PFSK-1 (cell line): ENCODE data around the gene GMEB2.

ENCODE experiments used
- FOXP2 ChIP-seq: optimal IDR thresholded peaks from 2 replicates; pipeline ENCODE3; 2011; ENCODE audit warnings: borderline replicate concordance, control low read depth, inconsistent platforms; ENCODE audit not compliant: insufficient read depth; ENCODE audit errors: extremely low read length, extremely low read depth
- POLR2AphosphoS5 ChIP-seq: IDR thresholded peaks from 2 replicates; pipeline ENCODE4 v1.6.1; 2012; ENCODE audit warnings: low read depth, mild to moderate bottlenecking, control low read depth, low read length, moderate library complexity
- REST ChIP-seq, 2 experiments: IDR thresholded peaks; 2 replicates each; pipeline versions ENCODE4 v1.6.1 to v1.8.0; 2011 to 2012; ENCODE audit warnings: low read depth in 2 of 2, low read length in 2 of 2, control low read depth in 1 of 2, inconsistent platforms in 1 of 2, mild to moderate bottlenecking in 1 of 2, moderate library complexity in 1 of 2; ENCODE audit not compliant: insufficient read depth in 1 of 2
- SIN3A ChIP-seq: IDR thresholded peaks from 2 replicates; pipeline ENCODE4 v1.6.1; 2012; ENCODE audit warnings: mild to moderate bottlenecking, low read length, moderate library complexity, borderline replicate concordance; ENCODE audit not compliant: insufficient read depth
- TAF1 ChIP-seq: IDR thresholded peaks from 2 replicates; pipeline ENCODE4 v1.6.1; 2012; ENCODE audit warnings: low read length, control low read depth, borderline replicate concordance; ENCODE audit not compliant: insufficient read depth

DNA sequence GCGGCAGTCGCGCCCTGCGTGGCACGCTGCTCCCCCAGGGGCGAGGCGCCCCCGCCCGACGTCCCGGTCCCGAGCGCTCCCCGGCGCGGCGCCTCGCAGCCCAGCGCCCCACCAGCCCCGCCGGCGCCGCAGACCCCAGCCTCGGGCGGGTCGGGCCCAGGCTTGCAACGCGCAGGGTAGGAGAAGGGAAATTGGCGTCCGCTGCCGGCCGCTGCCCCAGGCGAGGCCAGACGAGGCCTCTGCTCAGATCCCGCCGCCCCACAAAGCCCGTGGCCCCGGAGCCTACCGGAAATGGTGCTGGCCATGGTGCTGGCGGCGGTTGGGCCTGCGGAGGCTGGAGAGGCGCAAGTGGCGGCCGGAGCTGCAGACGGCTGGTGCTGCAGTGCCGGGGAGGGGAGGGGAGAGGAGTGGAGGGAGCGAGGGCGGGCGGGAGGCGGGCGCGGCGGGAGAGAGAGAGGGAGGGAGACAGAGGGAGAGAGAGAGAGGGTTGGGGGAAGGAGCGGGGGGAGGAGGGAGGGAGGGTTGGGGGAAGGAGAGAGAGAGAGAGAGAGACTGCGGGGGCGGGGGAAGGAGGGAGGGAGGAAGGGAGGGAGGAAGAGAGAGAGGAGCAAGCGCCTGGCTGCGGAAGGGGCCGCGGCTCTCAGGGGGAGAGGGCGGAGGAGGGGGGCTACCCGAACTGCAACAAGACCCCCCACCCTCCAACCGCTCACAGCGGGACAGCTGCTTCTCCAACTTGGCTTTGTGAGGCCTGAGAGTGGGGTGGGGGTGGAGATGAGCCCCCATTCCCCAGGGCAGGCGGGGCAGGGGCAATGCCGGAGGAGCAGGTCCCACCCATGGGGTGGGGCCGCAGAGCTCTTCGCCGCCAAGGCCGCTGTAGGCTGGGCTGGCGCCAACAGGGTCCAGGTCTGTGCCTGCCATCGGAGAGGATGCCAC lies 26.4 kb upstream of the GMEB2 start, which contains the start of gene STMN3:
- TF ChIP-seq REST (IDR thresholded peaks at IDR 0.05; ENCODE audit: insufficient read depth in 1 of 2, low read depth in 2 of 2, low read length in 2 of 2) (peak; percentile 98 to 99), POLR2AphosphoS5 (peak; percentile 63; the same call in 1 of the 2 replicates), TAF1 (peak; percentile 75), SIN3A (peak; percentile 97; the same call in 1 of the 2 replicates), FOXP2 (peak; percentile 56)
